SKM-1 treated with dmso at 0.1 percent for 144 hours (cell line): ENCODE results near the gene P2RY11.

Source experiments
- DNase-seq: peaks from one replicate; lab custom pipeline; 2025; ENCODE audit not compliant: unreplicated experiment; lab: John Stamatoyannopoulos, UW

Gene P2RY11

GRCh38 chr19:10111405-10111811, at the start of gene P2RY11:
TSS of gene P2RY11 (plus strand) at chr19:10111693. CDS start at chr19:10111722, 29 bp downstream.
- DNase-seq, result peak; percentile 17

DNA sequence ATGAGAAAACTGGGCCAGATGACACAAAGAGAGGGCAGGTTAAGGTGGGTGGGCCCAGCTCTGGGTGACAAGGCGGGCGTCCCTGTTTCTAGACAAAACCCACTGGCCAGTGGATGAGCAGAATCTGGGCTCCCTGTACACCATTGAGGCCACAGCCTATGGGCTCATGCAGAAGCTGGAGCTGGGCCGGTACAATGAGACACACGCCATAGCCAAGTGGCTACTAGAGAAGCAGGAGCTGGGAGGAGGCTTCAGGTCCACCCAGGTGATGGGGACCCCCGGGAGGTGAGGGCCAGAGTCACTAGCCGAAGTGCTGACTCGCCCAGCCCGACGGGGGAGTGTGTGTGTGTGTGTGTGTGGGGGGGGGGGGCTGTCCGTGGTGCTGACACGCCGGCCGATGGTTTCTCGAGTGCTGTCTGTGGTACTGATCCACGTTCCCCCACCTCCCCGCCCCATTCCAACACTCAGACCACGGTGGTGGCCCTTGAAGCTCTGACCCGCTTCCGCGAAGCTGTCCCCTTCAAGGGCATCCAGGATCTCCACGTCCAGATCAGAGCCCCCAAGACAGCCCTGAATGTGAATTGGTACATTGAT, 49.7 kb upstream of the P2RY11 start:
- DNase-seq, result no peak

DNA sequence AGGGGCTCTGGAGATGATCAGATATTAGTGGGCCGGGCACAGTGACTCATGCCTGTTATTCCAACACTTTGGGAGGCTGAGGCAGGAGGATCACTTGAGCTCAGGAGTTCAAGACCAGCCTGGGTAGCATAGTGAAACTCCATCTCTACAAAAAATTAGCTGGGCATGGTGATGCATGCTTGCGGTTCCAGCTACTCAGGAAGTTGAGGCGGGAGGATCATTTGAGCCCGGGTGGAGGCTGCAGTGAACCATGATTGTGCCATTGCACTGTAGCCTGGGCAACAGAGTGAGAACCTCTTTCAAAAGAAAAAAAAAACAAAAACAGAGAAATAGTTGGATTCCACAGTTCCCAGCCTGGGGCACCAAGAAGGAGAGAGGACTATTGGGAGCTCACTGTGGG, 43.3 kb upstream of the P2RY11 start:
- DNase-seq, result no peak

- no peak for DNase-seq
Measured at GRCh38 chr19:10069046-10069445, 42.4 kb upstream of the P2RY11 start.

DNA sequence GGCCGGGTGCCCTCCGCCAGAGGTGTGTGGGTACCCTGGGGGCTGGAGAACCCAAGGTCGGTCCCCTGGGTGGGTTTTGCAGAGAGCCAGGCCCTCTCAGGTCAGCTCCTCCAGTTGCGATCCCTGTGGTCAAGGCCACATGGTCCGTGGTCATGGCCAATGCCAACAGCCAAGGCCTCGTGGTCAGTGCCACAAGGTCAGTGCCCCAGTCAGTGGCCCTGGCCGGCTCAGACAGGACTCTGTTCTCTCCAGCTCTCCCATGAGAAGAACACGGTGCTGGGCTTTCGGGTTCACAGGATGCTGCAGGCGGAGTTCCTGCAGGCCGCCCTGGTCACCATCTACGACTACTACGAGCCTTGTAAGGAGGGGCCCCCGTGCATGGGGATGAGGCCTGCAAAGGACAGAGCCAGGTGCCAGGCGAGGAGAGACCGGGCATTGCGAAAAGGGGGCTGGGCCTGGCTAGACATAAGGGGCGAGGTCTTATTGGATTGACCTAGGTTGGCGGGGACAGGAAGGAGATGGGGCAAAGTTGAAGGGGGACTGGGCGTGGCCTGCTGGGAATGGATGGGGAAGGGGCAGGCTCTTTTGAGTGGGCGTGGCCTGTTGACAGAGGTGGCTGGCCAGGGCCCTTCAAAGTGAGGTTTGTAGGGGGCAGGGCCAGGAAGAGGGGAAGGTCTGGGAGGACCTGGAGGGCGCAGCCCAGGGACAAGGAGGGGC, 40.6 kb upstream of the P2RY11 start:
- no peak for DNase-seq

- peak; percentile 36 for DNase-seq
Measured at GRCh38 chr19:10074153-10074552, 37.3 kb upstream of the P2RY11 start.

DNA sequence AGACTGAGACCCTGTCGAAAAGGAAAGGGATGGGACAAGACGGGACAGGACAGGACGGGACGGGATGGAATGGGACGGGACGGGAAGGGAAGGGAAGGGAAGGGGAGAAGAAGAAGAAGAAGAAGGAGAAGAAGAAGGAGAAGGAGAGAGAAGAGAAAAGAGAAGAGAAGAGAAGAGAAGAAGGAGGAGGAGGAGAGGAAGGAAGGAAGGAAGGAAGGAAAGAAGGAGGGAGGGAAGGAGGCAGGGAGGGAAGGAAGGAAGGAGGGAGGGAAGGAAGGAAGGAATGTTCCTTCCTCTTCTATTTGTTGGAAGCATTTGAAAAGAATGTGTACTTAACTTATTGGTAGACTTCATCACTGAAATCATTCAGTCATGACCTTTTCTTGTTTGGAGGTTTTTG, 35.0 kb upstream of the P2RY11 start:
- no peak for DNase-seq

DNA sequence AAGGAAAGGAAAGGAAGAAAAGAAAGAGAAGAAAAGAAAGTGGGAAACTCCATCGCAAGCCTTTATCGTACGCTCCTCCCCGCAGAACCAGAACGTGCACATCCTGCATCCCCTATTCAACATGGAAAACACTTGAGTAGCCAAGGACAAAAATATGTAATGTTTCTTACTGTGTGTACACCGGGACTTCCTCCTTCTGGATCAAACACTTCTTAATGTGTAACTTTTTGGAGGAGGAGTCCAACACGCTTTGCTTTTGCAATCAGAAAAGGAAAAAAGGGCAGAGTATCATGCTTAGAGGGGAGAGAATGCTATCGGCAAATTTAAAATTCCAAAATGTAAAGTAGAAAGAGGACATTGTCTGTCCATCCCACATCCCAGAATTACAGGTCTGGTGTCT, 33.2 kb upstream of the P2RY11 start:
- DNase-seq, result no peak

GRCh38 chr19:10079031-10079453, 32.5 kb upstream of the P2RY11 start:
- no peak for DNase-seq

GRCh38 chr19:10083911-10084310, 27.6 kb upstream of the P2RY11 start:
- DNase-seq, result no peak

- no peak for DNase-seq
Measured at GRCh38 chr19:10084803-10085202, 26.7 kb upstream of the P2RY11 start.

DNA sequence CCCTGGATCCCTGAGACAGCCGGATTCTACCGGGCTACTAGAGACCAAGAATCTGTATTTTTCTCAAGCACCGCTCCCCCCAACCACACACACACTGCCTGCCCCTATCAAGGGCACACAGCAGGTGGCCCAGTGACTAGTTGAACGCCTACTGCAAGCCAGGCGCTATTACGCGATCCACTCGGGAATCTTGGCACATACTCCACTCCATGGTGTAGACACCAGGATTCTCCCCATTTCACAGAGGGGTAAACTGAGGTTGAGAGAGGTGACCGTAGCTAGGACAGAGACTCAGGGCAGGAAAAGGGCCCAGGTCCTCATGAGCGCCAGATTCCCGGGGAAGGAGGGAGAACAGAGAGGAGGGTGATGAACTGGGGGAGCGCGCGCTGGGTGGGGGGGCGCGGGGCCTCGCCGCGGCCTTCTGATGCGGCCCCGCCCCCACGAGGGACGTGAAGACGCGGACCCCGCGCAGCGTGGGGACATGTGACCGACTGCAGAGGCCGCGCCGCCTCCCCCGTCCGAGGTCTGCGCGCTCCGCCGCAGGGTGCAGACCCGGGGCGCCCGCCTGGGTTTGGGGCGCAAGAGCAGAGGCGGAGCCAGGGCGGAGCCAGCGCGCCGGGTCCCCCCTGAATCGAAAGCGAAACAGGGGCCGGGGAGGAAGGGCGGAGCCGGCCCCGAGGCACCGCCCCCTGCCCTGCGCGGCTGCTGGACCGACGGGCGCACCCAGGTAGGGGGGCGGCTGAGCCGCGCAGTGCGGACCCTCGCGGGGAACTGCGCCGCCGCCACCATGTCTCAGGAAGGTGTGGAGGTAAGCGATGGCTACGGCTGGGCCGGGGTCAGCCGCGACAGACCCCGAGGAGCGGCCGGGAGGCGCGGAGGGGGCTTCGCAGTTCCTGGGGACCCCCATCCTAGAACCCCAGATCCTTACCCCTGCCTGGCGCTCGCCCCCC, 25.6 kb upstream of the P2RY11 start, which contains the start of gene SHFL:
SHFL (plus strand) TSS at position 677 of the 950 bp plus-strand sequence; CDS start at position 788, 111 bp downstream.
- DNase-seq, result peak; percentile 37

DNA sequence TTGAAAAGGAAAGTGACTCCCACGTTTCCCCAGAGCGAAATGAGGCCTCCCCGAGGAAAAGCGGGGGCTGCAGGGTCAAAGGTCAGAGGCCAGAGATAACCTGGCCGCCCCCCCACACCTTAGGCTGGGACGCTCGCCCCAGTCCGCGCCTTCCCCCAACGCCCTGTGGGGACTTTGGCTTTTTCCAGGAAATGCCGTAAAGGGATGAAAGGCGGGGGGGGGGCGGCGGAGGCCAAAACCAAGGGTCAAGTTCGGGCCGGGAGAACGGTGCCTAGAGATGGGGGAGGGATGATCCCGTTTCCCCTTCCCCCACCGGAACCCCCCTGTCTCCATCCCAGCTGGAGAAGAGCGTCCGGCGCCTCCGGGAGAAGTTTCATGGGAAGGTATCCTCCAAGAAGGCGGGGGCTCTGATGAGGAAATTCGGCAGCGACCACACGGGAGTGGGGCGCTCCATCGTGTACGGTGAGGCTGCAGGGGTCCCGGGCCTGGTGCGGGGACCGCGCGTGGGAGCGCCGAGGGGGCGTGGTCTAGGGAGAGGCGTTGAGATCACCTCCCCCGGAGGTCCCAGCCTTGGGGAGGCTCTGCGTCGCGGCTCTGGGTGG, 24.8 kb upstream of the P2RY11 start:
- DNase-seq, result no peak

GRCh38 chr19:10087296-10088061, 24.0 kb upstream of the P2RY11 start:
- no peak for DNase-seq

DNA sequence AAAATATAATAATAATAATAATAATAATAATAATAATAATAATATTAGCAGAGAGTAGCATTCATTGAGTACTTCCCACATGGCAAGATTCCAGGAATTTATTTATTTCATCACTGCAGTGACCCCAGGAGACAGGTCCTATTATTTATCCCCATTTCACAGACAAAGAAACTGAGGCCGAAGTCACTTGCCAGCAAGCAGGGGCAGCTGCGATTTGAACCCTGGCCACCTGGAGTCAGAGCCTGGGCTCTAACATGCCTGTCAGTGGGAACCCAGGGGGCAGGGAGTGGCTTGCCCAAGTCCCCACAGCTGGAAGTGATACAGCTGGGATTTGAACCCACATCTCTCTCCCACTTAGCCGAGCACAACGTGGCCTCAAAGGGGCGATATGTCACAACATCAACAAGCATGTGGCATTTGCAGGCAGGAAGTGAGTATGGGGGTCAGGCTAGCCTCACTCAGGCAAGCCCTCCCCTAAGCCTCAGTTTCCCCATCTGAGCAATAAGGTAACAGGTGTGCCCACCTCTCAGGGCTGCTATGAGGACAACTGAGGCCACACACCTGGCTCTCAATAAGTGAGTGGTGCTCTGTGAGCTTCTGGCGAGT, 22.4 kb upstream of the P2RY11 start:
- DNase-seq, result no peak

GRCh38 chr19:10089801-10090375, 21.6 kb upstream of the P2RY11 start:
- no peak for DNase-seq

DNA sequence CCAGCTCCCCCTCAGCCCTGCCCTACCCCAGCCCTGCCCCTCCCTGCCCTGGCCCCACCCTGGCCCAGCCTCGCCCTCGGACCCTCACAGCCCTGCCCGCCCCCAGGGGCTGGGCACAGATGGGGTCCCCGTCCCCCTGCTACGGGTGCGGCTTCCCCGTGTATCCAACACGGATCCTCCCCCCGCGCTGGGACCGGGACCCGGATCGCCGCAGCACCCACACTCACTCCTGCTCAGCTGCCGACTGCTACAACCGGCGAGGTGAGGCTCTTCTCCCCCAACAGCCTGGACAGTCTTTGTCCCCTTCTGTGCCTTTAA, 20.2 kb upstream of the P2RY11 start:
- DNase-seq, result no peak

GRCh38 chr19:10091895-10092641, 19.4 kb upstream of the P2RY11 start:
- no peak for DNase-seq

GRCh38 chr19:10092648-10093294, 18.7 kb upstream of the P2RY11 start:
- no peak for DNase-seq
